Panc1 (cell line): ENCODE results near the gene PLEKHM2.

ENCODE experiments used
- POLR2AphosphoS5 ChIP-seq: IDR thresholded peaks from 2 replicates; pipeline ENCODE4 v1.6.1; 2012; ENCODE audit warnings: mild to moderate bottlenecking, low read depth, low read length, moderate library complexity
- SIN3A ChIP-seq: IDR thresholded peaks from 2 replicates; pipeline ENCODE4 v1.6.1; 2012; ENCODE audit warnings: low read depth, mild to moderate bottlenecking, low read length, moderate library complexity, borderline replicate concordance; ENCODE audit not compliant: insufficient read depth
- TCF7L2 ChIP-seq: IDR thresholded peaks from 2 replicates; pipeline ENCODE4 v1.6.1; 2011; ENCODE audit warnings: mild to moderate bottlenecking, low read depth, low read length, inconsistent platforms
- TF ChIP-seq, protein P1 (sequence below): fragments of 450-650 bp; IDR thresholded peaks from 2 replicates; pipeline ENCODE4 v1.5.1; 2017; ENCODE audit warnings: mild to moderate bottlenecking
- TF ChIP-seq, protein P2 (sequence below), 2 experiments: IDR thresholded peaks; 2 replicates each; pipeline ENCODE4 v1.6.1; 2011 to 2012; ENCODE audit warnings: low read depth in 2 of 2, control low read depth in 1 of 2, low read length in 1 of 2, mild to moderate bottlenecking in 1 of 2, moderate library complexity in 1 of 2; ENCODE audit not compliant: insufficient read depth in 1 of 2

DNA sequence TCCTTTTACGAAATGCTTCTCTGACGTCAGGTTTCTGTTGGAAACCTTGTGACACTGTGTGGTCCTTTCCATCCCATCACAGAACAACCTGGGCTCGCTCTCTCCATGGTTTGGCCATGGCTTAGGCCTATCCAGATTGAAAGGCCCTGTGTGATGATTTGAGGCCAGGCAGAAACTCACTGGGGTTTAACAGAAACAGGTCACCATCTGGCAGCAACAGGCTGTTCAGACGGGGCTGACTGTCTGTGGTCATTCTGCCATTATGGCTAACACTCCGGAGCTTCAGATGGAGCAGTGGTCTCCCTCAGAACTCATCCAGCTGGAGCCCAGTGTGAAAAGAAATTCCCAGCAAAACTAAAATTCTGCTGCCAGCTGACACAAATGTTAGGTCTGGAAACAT, 9.3 kb downstream of the PLEKHM2 start:
- TF ChIP-seq, protein P1, sequence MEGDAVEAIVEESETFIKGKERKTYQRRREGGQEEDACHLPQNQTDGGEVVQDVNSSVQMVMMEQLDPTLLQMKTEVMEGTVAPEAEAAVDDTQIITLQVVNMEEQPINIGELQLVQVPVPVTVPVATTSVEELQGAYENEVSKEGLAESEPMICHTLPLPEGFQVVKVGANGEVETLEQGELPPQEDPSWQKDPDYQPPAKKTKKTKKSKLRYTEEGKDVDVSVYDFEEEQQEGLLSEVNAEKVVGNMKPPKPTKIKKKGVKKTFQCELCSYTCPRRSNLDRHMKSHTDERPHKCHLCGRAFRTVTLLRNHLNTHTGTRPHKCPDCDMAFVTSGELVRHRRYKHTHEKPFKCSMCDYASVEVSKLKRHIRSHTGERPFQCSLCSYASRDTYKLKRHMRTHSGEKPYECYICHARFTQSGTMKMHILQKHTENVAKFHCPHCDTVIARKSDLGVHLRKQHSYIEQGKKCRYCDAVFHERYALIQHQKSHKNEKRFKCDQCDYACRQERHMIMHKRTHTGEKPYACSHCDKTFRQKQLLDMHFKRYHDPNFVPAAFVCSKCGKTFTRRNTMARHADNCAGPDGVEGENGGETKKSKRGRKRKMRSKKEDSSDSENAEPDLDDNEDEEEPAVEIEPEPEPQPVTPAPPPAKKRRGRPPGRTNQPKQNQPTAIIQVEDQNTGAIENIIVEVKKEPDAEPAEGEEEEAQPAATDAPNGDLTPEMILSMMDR, result no peak
- TF ChIP-seq POLR2AphosphoS5 (no peak), SIN3A (no peak), TCF7L2 (no peak)
- TF ChIP-seq, protein P2, sequence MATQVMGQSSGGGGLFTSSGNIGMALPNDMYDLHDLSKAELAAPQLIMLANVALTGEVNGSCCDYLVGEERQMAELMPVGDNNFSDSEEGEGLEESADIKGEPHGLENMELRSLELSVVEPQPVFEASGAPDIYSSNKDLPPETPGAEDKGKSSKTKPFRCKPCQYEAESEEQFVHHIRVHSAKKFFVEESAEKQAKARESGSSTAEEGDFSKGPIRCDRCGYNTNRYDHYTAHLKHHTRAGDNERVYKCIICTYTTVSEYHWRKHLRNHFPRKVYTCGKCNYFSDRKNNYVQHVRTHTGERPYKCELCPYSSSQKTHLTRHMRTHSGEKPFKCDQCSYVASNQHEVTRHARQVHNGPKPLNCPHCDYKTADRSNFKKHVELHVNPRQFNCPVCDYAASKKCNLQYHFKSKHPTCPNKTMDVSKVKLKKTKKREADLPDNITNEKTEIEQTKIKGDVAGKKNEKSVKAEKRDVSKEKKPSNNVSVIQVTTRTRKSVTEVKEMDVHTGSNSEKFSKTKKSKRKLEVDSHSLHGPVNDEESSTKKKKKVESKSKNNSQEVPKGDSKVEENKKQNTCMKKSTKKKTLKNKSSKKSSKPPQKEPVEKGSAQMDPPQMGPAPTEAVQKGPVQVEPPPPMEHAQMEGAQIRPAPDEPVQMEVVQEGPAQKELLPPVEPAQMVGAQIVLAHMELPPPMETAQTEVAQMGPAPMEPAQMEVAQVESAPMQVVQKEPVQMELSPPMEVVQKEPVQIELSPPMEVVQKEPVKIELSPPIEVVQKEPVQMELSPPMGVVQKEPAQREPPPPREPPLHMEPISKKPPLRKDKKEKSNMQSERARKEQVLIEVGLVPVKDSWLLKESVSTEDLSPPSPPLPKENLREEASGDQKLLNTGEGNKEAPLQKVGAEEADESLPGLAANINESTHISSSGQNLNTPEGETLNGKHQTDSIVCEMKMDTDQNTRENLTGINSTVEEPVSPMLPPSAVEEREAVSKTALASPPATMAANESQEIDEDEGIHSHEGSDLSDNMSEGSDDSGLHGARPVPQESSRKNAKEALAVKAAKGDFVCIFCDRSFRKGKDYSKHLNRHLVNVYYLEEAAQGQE (IDR thresholded peaks at IDR 0.05; ENCODE audit: insufficient read depth in 1 of 2, low read depth in 2 of 2, low read length in 1 of 2), result no peak
